Kidney tubule cell (primary cell): ENCODE results near the gene ACSL3.
"Not testable (repeated sequence)": the region's sequence is repeated elsewhere in the genome, so short reads cannot be mapped to it uniquely, and the experiment has no call there.

Source experiments
- DNase-seq: peaks from one replicate; pipeline ENCODE4 v3.0.0-alpha.2; 2018; ENCODE audit warnings: low spot score

ACSL3 gene

GRCh38 chr2:222976521-222977061 lies 115.8 kb downstream of the ACSL3 start:
- peak; percentile 91 for DNase-seq

- peak; percentile 9 for DNase-seq
Measured at GRCh38 chr2:222977121-222977520, 116.3 kb downstream of the ACSL3 start.

- peak; percentile 51 for DNase-seq
Measured at GRCh38 chr2:222978850-222979249, 118.0 kb downstream of the ACSL3 start.

GRCh38 chr2:222979484-222979883 lies 118.6 kb downstream of the ACSL3 start:
- DNase-seq = no peak

- DNase-seq = peak; percentile 92
Measured at GRCh38 chr2:222982010-222982908, 121.4 kb downstream of the ACSL3 start.

GRCh38 chr2:222982909-222983265 lies 122.1 kb downstream of the ACSL3 start:
- DNase-seq = no peak

- no peak for DNase-seq
Measured at GRCh38 chr2:222984908-222985307, 124.1 kb downstream of the ACSL3 start.

- no peak for DNase-seq
Measured at GRCh38 chr2:222989431-222989830, 128.6 kb downstream of the ACSL3 start.

GRCh38 chr2:222990206-222990605 lies 129.4 kb downstream of the ACSL3 start:
- not testable (repeated sequence) for DNase-seq

GRCh38 chr2:222992137-222992536 lies 131.3 kb downstream of the ACSL3 start:
- DNase-seq = no peak
